Stimulated activated CD8-positive, alpha-beta memory T cell treated with anti-CD3 and anti-CD28 coated beads, Interleukin-15, amount 100 ng/mL, for 48 hours (primary cell): ENCODE measurements around the gene KLHL22.
"Not testable (repeated sequence)": the region's sequence is repeated elsewhere in the genome, so short reads cannot be mapped to it uniquely, and the experiment has no call there.

Experiments
- DNase-seq, 2 donors: peaks; one replicate each; pipeline ENCODE4 v3.0.0-alpha.2; 2020; ENCODE audit warnings: low read depth in 2 of 2

KLHL22 gene

DNA sequence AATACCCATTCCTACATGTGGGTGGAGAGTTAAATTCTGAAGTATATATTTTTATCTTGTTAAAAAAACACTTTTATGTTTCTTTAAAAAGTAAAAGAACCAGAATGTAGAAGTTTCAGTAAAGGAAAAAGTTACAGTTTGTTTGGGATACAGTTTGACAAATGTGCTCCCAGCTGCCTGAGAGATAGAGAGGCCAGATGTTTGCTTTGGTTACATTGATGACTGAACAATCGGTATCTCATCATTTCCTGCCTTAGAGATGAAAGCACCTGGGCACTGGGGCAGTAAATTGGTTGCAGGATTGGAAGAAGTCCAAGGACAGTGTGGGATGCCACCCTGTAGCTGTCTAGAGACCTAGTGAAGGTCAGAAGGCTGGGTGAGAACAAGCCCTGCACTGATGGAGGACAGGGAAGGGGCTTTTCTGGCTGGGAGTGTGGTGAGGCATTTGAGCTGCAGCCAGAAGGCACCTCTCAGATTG lies 28.4 kb upstream of the KLHL22 start:
- no peak for DNase-seq

GRCh38 chr22:20523086-20523983 lies 27.7 kb upstream of the KLHL22 start:
- DNase-seq: peak in 1 of 2 donors; percentile 17

- DNase-seq: no peak
Observed at GRCh38 chr22:20522134-20523004, 26.8 kb upstream of the KLHL22 start.

DNA sequence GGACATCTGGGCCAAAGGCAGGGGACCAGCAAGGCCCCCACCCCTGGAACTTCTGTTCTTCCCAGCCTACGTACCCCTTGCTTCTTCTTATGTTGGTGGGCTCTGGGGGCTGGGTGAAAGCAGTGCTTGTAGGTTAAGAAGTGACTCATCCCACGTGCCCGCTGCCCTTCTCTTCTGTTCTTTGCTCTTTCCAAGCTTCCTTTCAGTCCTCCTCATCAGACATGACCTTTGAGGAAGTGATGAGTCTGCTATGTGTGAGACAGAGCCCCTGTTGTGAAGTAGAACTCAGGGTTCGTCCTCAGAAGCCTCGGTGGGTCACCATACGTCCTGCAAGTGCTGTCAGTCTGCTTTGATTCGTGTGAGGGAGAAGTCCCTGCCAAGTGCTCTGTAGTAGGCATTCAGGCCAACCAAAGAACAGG lies 24.5 kb upstream of the KLHL22 start:
- DNase-seq: peak; percentile 31 to 36

GRCh38 chr22:20519558-20519957 lies 24.0 kb upstream of the KLHL22 start:
- no peak for DNase-seq

GRCh38 chr22:20517841-20518592 lies 22.4 kb upstream of the KLHL22 start:
- no peak for DNase-seq

- DNase-seq: no peak
Observed at GRCh38 chr22:20517422-20517821, 21.8 kb upstream of the KLHL22 start.

GRCh38 chr22:20516399-20516798 lies 20.8 kb upstream of the KLHL22 start:
- DNase-seq: no peak

GRCh38 chr22:20514658-20515406 lies 19.2 kb upstream of the KLHL22 start:
- DNase-seq: no peak

- DNase-seq: no peak
Observed at GRCh38 chr22:20511578-20512229, 16.1 kb upstream of the KLHL22 start.

DNA sequence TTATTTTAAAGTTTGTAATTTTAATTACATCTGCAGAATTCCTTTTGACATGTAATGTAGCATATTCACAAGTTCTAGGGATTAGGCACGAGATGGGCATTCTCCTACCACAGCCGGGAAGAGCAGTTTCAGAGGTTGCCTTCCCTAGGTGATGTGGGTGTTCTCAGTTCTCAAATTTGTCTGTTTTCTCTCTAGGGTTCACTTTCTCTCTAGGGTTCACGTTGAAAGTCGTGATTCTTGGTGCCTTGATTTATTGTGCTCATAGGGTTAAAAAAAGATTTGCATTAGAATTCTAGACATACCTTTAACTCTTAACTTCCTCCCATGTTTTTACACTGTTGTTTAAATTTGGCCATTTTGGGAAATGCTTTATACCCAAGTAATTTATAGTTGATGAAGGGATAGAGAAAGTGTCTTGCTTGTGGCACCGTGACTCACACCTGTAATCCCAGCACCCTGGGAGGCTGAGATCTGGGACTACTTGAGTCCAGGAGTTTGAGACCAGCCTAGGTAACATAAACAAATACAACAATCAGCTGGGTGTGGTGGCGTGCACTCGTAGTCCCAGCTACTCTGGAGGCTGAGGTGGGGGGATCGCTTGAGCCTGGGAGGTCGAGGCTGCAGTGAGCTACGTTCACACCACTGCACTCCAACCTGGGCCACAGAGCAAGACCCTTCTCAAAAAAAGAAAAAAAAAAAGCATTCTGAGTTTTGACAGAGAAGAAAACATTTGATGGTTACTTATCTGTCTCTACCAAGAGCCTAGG lies 15.4 kb upstream of the KLHL22 start:
- no peak for DNase-seq

GRCh38 chr22:20509344-20510047 lies 13.9 kb upstream of the KLHL22 start:
- DNase-seq: peak in 1 of 2 donors; percentile 22

DNA sequence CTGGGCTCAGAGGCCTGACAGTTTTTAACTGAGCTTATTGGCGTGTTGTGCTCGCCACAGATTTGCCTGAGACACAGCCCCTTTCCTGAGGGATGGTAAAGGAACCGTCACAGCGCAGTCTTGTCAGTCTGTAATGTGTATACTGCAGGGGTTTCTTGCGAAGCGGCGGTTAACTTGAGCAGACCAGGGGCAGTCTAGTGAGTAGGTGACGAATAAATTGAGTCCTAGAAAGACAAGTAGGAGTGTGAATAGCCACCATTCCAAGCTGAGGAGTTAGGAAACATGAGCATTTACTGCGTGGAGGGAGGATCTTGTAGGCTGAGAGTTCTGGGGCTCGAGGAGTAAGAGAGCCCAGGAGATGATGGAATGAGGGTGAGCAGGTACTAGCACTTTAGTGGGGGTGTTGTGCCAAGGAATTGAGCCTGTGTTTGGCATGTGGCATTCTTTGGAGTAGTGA lies 13.2 kb upstream of the KLHL22 start:
- no peak for DNase-seq

- DNase-seq: not testable (repeated sequence)
Observed at GRCh38 chr22:20508067-20508755, 12.6 kb upstream of the KLHL22 start.

DNA sequence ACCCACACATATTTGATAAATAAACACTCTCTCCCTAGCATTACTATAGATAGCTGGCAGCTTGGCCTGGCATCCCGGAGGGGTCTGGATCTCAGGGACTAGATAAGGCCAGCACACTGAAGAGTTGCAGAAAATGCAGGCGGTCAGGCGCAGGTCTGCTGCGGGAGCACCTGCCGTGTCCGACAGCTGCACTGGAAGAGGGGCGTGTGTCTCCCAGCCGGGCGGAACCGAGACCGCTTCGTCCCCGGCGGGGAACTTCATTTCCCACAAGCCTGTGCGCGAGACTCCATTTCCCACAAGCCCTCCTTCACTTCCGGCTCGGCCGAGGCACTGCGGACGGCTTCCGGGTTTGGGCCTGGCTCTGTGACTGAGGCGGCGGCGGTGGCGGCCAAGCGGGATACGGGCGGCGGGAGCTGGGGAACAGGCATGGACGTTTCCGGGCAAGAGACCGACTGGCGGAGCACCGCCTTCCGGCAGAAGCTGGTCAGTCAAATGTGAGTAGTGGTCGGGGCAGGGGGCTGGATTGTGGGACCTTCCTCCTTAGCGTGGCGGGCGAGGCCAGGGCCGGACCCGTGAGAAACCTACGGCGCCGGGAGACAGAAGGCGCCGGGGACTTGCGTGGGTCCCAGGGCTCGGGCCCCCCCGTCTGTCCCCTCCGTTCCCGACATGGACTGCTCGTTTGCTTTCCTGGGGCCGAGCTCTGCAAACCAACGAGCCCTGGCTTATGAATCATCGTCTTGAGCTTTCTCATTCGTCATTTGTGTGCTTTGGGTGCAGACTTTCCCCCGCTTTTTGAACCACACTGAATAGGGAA lies 11.9 kb upstream of the KLHL22 start, which contains the start of gene MED15:
Gene MED15 (plus strand): TSS at position 358 of the 814 bp plus-strand sequence. CDS start 69 bp downstream, at position 427.
- DNase-seq: peak; percentile 83 to 85

DNA sequence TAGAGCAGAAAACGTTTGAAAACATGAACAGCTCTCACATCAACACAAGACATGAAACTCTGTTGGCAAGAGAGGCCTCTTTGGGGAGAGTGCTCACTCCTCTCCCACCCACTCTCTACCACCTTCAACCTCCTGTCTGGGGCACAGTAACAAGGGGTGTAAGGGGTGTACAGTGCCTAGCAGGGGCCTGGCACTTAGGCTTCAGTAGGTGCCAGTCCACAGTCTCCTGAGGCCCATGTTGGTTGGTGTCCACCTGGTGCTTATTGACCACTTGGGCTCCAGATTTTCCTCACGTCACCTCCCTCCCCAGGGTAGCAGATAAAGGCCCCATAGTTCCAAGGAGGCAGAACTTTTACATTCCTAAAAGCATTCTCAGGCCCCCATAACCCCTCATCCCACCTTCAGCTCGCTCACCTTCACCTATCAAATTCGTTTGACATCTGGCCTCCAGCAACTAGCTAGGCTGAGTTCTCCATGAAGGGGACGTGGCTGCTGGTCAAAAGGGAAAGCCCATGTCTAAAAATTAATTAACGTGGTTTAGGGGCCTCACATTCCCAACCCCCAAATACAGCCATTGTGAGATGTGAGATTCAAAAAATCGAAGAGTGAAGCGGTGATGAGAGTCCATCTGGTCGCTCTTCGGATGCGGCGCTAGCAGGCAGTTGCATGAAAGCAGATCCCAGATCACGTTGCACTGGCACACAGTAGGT lies 11.1 kb upstream of the KLHL22 start:
- DNase-seq: no peak
